ENCODE results near the gene FBRS. TPM values are rescaled to one million over a fixed set of nuclear protein-coding genes. Genes with fewer than 3 reads are reported as not detected.

FBRS gene
- total RNA-seq, 1 experiment from 2014 or later, result 16.8 TPM

GRCh38 chr16:30659507-30660423 is 1.5 kb downstream of the FBRS start:
- peaks cover 50% of the 10 kb centered on the region for H3K27me3 Mint-ChIP-seq (ENCODE audit: low read depth)

More at GRCh38 chr16:30659507-30660423, 1.5 kb downstream of the FBRS start:
- no peak overlapping the region for H3K27ac Mint-ChIP-seq
- no peak overlapping the region for H3K27ac ChIP-seq (ENCODE audit: insufficient read length, low read depth, low read length)
- no peaks in the 10 kb centered on the region for H4K20me1 ChIP-seq (ENCODE audit: control insufficient read depth, insufficient read depth, insufficient read length)
- no CpG with 5 or more reads among the region's 84 CpGs for WGBS (ENCODE audit: extremely low coverage, insufficient read length, low lambda C conversion rate)
- H3K56ac ChIP-seq (ENCODE audit: insufficient read length, low read depth, low read length), result no peak overlapping the region
- peak overlapping the region; percentile 58 to 77 for H3K4me3 Mint-ChIP-seq
- peaks cover 6% of the 10 kb centered on the region; the same call in 1 of the 2 replicates for H3K27me3 ChIP-seq (ENCODE audit: insufficient read depth, low read length)
- H4K8ac ChIP-seq (replicated peaks; ENCODE audit: insufficient read length, low read depth, low read length), result no peak overlapping the region
- no peaks in the 10 kb centered on the region for H3K9me3 ChIP-seq (ENCODE audit: control insufficient read depth, low read depth, low read length)
- H3T11ph ChIP-seq (ENCODE audit: low read length), result no peak overlapping the region
- no peak overlapping the region for H2AK5ac ChIP-seq (ENCODE audit: insufficient read length, low read length)
- no peak for DNase-seq
- H4K91ac ChIP-seq (ENCODE audit: insufficient read length, low read depth, low read length), result no peak overlapping the region
- no peak overlapping the region for H2BK15ac ChIP-seq (ENCODE audit: low read depth, low read length)
- no peak overlapping the region for H4K5ac ChIP-seq (ENCODE audit: insufficient read length, low read depth, low read length)
- H3K4me2 ChIP-seq (ENCODE audit: insufficient read depth, insufficient read length, low read length), result peak overlapping the region; percentile 43
- H3K79me2 ChIP-seq (ENCODE audit: insufficient read depth, low read length), result no peaks in the 10 kb centered on the region
- H3K9ac ChIP-seq (ENCODE audit: extremely low read depth, insufficient read length, low read length), result no peak overlapping the region
- H3K4me1 Mint-ChIP-seq, result peaks cover 5 to 12% of the 10 kb centered on the region in 2 experiments
- no peak overlapping the region for H3K23ac ChIP-seq (ENCODE audit: insufficient read length, low read depth, low read length)
- no peaks in the 10 kb centered on the region for H3K9me3 Mint-ChIP-seq
- no peak overlapping the region for H2BK120ac ChIP-seq (ENCODE audit: low read depth, low read length, poor library complexity, severe bottlenecking)
- no peak overlapping the region for H2BK12ac ChIP-seq (ENCODE audit: insufficient read length, low read depth, low read length)
- no peak overlapping the region for H3K18ac ChIP-seq (ENCODE audit: insufficient read length, low read depth, low read length)
- no peak overlapping the region; the same call in 1 of the 2 replicates for H3K14ac ChIP-seq (ENCODE audit: insufficient read depth, low read length)
- no peak overlapping the region for H2BK5ac ChIP-seq (ENCODE audit: insufficient read length, low read length)
- no peak overlapping the region for H3K4ac ChIP-seq (ENCODE audit: low read depth, low read length)
- TF ChIP-seq CTCF (conservative IDR thresholded peaks at IDR 0.05), result no peak
- no peak overlapping the region for H2BK20ac ChIP-seq (ENCODE audit: low read depth, low read length, poor library complexity, severe bottlenecking)
- peaks cover 11 to 49% (median 43%) of the 10 kb centered on the region in 3 experiments for H3K36me3 Mint-ChIP-seq (ENCODE audit: insufficient read depth in 1 of 3, low read depth in 3 of 3)
- no peaks in the 10 kb centered on the region for H3K23me2 ChIP-seq (ENCODE audit: insufficient read length, low read depth, low read length, poor library complexity, severe bottlenecking)
- H2AFZ ChIP-seq (ENCODE audit: low read length), result no peak overlapping the region
- H3K79me1 ChIP-seq (ENCODE audit: insufficient read depth, low read depth, low read length, poor library complexity, severe bottlenecking), result no peaks in the 10 kb centered on the region
- H3K4me1 ChIP-seq (ENCODE audit: insufficient read depth, low read length), result no peaks in the 10 kb centered on the region

Data from H9 (cell line).